GM23338 (cell line): Measurements from ENCODE around the gene SLC23A3. TPM values are rescaled to one million over a fixed set of nuclear protein-coding genes. Genes with fewer than 3 reads are reported as not detected.

ENCODE experiments used
- ATAC-seq: fragments of 200-7000 bp; cut with Tn5 transposase; 3 replicates; pipeline ENCODE4 v1.9.1; 2020
- DNase-seq: peaks from one replicate; pipeline ENCODE4 v3.0.0-alpha.2; 2015; ENCODE audit warnings: low spot score
- H2AFZ ChIP-seq: fragments of 200-600 bp; sonication (generic); 2 replicates; pipeline ENCODE4 v1.8.0; 2016; ENCODE audit warnings: antibody characterized with exemption, mild to moderate bottlenecking, moderate library complexity
- H3F3A ChIP-seq: fragments of 200-600 bp; sonication (generic); replicated peaks from 2 replicates; pipeline ENCODE4 v1.8.0; 2017; ENCODE audit warnings: antibody characterized with exemption, mixed run types, low read depth
- H3K27ac ChIP-seq: fragments of 200-600 bp; sonication (generic); 2 replicates; pipeline ENCODE4 v1.6.1; 2016; ENCODE audit warnings: low read depth
- H3K27me3 ChIP-seq: fragments of 200-600 bp; sonication (generic); 2 replicates; pipeline ENCODE4 v1.8.0; 2016; ENCODE audit warnings: mild to moderate bottlenecking, mixed run types, moderate library complexity; ENCODE audit not compliant: insufficient read depth
- H3K36me3 ChIP-seq: fragments of 200-600 bp; sonication (generic); 2 replicates; pipeline ENCODE4 v1.8.0; 2016; ENCODE audit warnings: mild to moderate bottlenecking; ENCODE audit not compliant: insufficient read depth
- H3K4me1 ChIP-seq: fragments of 200-600 bp; sonication (generic); 2 replicates; pipeline ENCODE4 v1.8.0; 2016; ENCODE audit warnings: mild to moderate bottlenecking, moderate library complexity; ENCODE audit not compliant: insufficient read depth
- H3K4me2 ChIP-seq: fragments of 200-600 bp; sonication (generic); 2 replicates; pipeline ENCODE4 v1.7.1; 2017; ENCODE audit warnings: mixed run types
- H3K4me3 ChIP-seq: fragments of 200-600 bp; sonication (generic); 2 replicates; pipeline ENCODE4 v1.6.1; 2016; ENCODE audit warnings: mixed run types
- H3K79me2 ChIP-seq: fragments of 200-600 bp; sonication (generic); replicated peaks from 2 replicates; pipeline ENCODE4 v1.8.0; 2017; ENCODE audit warnings: mild to moderate bottlenecking; ENCODE audit not compliant: insufficient read depth
- H3K9me2 ChIP-seq: fragments of 200-600 bp; sonication (generic); 2 replicates; pipeline ENCODE4 v1.8.0; 2017; ENCODE audit not compliant: insufficient read depth
- H4K20me1 ChIP-seq: fragments of 200-600 bp; sonication (generic); replicated peaks from 2 replicates; pipeline ENCODE4 v1.8.0; 2017; ENCODE audit warnings: mild to moderate bottlenecking; ENCODE audit not compliant: insufficient read depth
- H3K27ac Mint-ChIP-seq: 2 replicates; pipeline ENCODE4 v1.8.0; 2020; ENCODE audit warnings: inconsistent platforms, mild to moderate bottlenecking, moderate library complexity, mixed read lengths
- H3K27me3 Mint-ChIP-seq: 3 replicates; pipeline ENCODE4 v1.8.0; 2022; ENCODE audit warnings: low read depth, mild to moderate bottlenecking, moderate library complexity, mixed read lengths, inconsistent platforms; ENCODE audit not compliant: insufficient read depth, poor library complexity
- H3K36me3 Mint-ChIP-seq: 3 replicates; pipeline ENCODE4 v1.8.0; 2021; ENCODE audit warnings: low read depth, mild to moderate bottlenecking, inconsistent platforms, moderate library complexity, mixed read lengths
- H3K4me1 Mint-ChIP-seq: 3 replicates; pipeline ENCODE4 v1.8.0; 2020; ENCODE audit warnings: mild to moderate bottlenecking, inconsistent platforms, mixed read lengths
- H3K4me3 Mint-ChIP-seq: 3 replicates; pipeline ENCODE4 v1.8.0; 2021; ENCODE audit warnings: moderate library complexity, mild to moderate bottlenecking, inconsistent platforms, mixed read lengths
- H3K9me3 Mint-ChIP-seq: 3 replicates; pipeline ENCODE4 v1.8.0; 2020; ENCODE audit warnings: moderate library complexity, mild to moderate bottlenecking, inconsistent platforms, mixed read lengths
- CREB1 ChIP-seq: fragments of 250-450 bp; sonication (Bioruptor Pico); IDR thresholded peaks from 2 replicates; pipeline ENCODE4 v1.5.0; 2020; ENCODE audit warnings: low read depth, mild to moderate bottlenecking, moderate library complexity
- CTCF ChIP-seq, 2 experiments: fragments of 200-600 bp in 1 of 2; sonication (generic) in 1 of 2; conservative IDR thresholded peaks; 2 replicates each; pipeline versions ENCODE4 v1.5.1 to v1.6.1; 2016 to 2017; ENCODE audit warnings: antibody characterized with exemption in 2 of 2, low read depth in 2 of 2, mild to moderate bottlenecking in 2 of 2, moderate library complexity in 1 of 2
- ETS1 ChIP-seq: IDR thresholded peaks from 2 replicates; pipeline ENCODE4 v1.6.1; 2016; ENCODE audit warnings: antibody characterized with exemption
- EZH2 ChIP-seq: fragments of 200-600 bp; sonication (generic); IDR thresholded peaks from one replicate; pipeline ENCODE4 v1.8.0; 2017; ENCODE audit warnings: antibody characterized with exemption, mild to moderate bottlenecking, low read depth; ENCODE audit not compliant: unreplicated experiment
- EZH2phosphoT487 ChIP-seq: fragments of 200-600 bp; sonication (generic); IDR thresholded peaks from one replicate; pipeline ENCODE4 v1.8.1; 2018; ENCODE audit warnings: antibody characterized with exemption; ENCODE audit not compliant: unreplicated experiment
- JUNB ChIP-seq: IDR thresholded peaks from one replicate; pipeline ENCODE4 v1.6.1; 2016; ENCODE audit warnings: antibody characterized with exemption; ENCODE audit not compliant: unreplicated experiment
- NANOG ChIP-seq: IDR thresholded peaks from 2 replicates; pipeline ENCODE4 v1.6.1; 2016; ENCODE audit warnings: antibody characterized with exemption, borderline replicate concordance
- POLR2AphosphoS5 ChIP-seq: IDR thresholded peaks from 2 replicates; pipeline ENCODE4 v1.6.1; 2016; ENCODE audit warnings: antibody characterized with exemption, low read depth
- REST ChIP-seq: IDR thresholded peaks from one replicate; pipeline ENCODE4 v1.6.1; 2018; ENCODE audit warnings: antibody characterized with exemption; ENCODE audit not compliant: unreplicated experiment
- STAT1 ChIP-seq: IDR thresholded peaks from one replicate; pipeline ENCODE4 v1.6.1; 2016; ENCODE audit warnings: antibody characterized with exemption; ENCODE audit not compliant: unreplicated experiment
- ZNF114 ChIP-seq: fragments of 250-450 bp; sonication (Bioruptor Pico); IDR thresholded peaks from 2 replicates; pipeline ENCODE4 v1.5.0; 2020; ENCODE audit warnings: mild to moderate bottlenecking, moderate library complexity
- ZNF331 ChIP-seq: fragments of 250-450 bp; sonication (Bioruptor Pico); IDR thresholded peaks from 2 replicates; pipeline ENCODE4 v1.5.0; 2020; ENCODE audit warnings: low read depth, mild to moderate bottlenecking, moderate library complexity
- ZNF462 ChIP-seq: fragments of 250-450 bp; sonication (Bioruptor Pico); IDR thresholded peaks from 2 replicates; pipeline ENCODE4 v1.5.0; 2020; ENCODE audit warnings: mild to moderate bottlenecking, moderate library complexity
- polyA plus RNA-seq: library from polyadenylated mRNA; unstranded; fragments of >200 nt; fragmentation: Nextera tagmentation; extraction: Ambion mirVana; gene quantifications from 2 replicates; pipeline ENCODE4 v1.2.1, GENCODE V29; 2016
- total RNA-seq: library from RNA; depleted of rRNA; stranded (reverse); fragments of >200 nt; shearing (Covaris generic); gene quantifications from 2 replicates; pipeline ENCODE4 v1.2.3, GENCODE V29; 2014

The SLC23A3 gene
- total and polyA plus RNA-seq, 2 experiments from 2014 or later = 0.10 to 0.73 TPM

- ATAC-seq = peak; percentile 92
- H3K9me3 Mint-ChIP-seq = no peaks in the 10 kb centered on the region
- H3F3A ChIP-seq = 0 out of 2 replicates have a peak, but pooled peaks cover 3% of the 10 kb centered on the region
- peak; percentile 89 to 91 for TF ChIP-seq CTCF (conservative IDR thresholded peaks at IDR 0.05; ENCODE audit: low read depth in 2 of 2)
- no peak for TF ChIP-seq ZNF331 (CRISPR knock-in tag)
- no peak for TF ChIP-seq NANOG
- no peak for TF ChIP-seq ZNF462 (CRISPR knock-in tag)
- TF ChIP-seq EZH2 = no peak
- no peak for TF ChIP-seq EZH2phosphoT487
- TF ChIP-seq JUNB = no peak
- no peak for TF ChIP-seq ZNF114 (CRISPR knock-in tag)
- peak; percentile 88 for TF ChIP-seq POLR2AphosphoS5
- TF ChIP-seq ETS1 = no peak
- TF ChIP-seq REST = peak; percentile 29
- no peak for TF ChIP-seq STAT1
- no peak for TF ChIP-seq CREB1 (CRISPR knock-in tag)
- peak within 1 kb of the TSS; percentile 67 for H3K4me3 ChIP-seq
- H4K20me1 ChIP-seq = no peaks in the 10 kb centered on the region; the same call in 1 of the 2 replicates
- H3K27me3 ChIP-seq = no peaks in the 10 kb centered on the region
- peak within 1 kb of the TSS; percentile 93 for H3K27ac Mint-ChIP-seq
- H3K4me3 Mint-ChIP-seq = peak within 1 kb of the TSS; percentile 89
- peaks cover 20% of the 10 kb centered on the region for H3K4me1 Mint-ChIP-seq
- peaks cover 4% of the 10 kb centered on the region; the same call in 1 of the 2 replicates for H3K4me1 ChIP-seq
- 0 out of 2 replicates have a peak within 1 kb of the TSS, but pooled peaks have one; percentile 46 for H3K27ac ChIP-seq
- no peaks in the 10 kb centered on the region for H3K36me3 ChIP-seq
- no peaks in the 10 kb centered on the region for H3K9me2 ChIP-seq
- DNase-seq = peak; percentile 97
- H3K79me2 ChIP-seq = peaks cover 7% of the 10 kb centered on the region; the same call in 1 of the 2 replicates
- H3K36me3 Mint-ChIP-seq = peaks cover 6% of the 10 kb centered on the region; the same call in 2 of the 3 replicates
- peak within 1 kb of the TSS; percentile 94 for H2AFZ ChIP-seq
- peaks cover 19% of the 10 kb centered on the region for H3K27me3 Mint-ChIP-seq
- H3K4me2 ChIP-seq = peak within 1 kb of the TSS; percentile 92
These were observed 9.4 kb downstream of the SLC23A3 start, which contains the start of gene NHEJ1 for GRCh38 chr2:219160186-219161017. Gene NHEJ1 (minus strand): TSS chr2:219160815. CDS start chr2:219158362, 2,453 bp downstream.
